Fibroblast of lung (primary cell): ENCODE data around the gene RCCD1. TPM values are rescaled to one million over a fixed set of nuclear protein-coding genes. Genes with fewer than 3 reads are reported as not detected.
A peak's percentile ranks its signal among the peaks of the same experiment; 100 is the strongest.

Experiments
- DNase-seq, 2 donors: peaks; one replicate each; pipeline versions ENCODE4 v3.0.0 to v3.0.0-alpha.2; 2010; ENCODE audit warnings: low read depth in 2 of 2
- H2AFZ ChIP-seq: 2 replicates; pipeline ENCODE4 v1.5.1; 2012; ENCODE audit warnings: low read length, control low read depth, inconsistent platforms
- H3K27ac ChIP-seq: 2 replicates; pipeline ENCODE4 v1.5.1; 2011; ENCODE audit warnings: low read length, control low read depth; ENCODE audit not compliant: insufficient read depth
- H3K27me3 ChIP-seq: 2 replicates; pipeline ENCODE4 v1.5.1; 2011; ENCODE audit warnings: mild to moderate bottlenecking, low read length; ENCODE audit not compliant: control insufficient read depth, insufficient read depth
- H3K36me3 ChIP-seq: 2 replicates; pipeline ENCODE4 v1.5.1; 2011; ENCODE audit warnings: low read length; ENCODE audit not compliant: control insufficient read depth, insufficient read depth
- H3K4me1 ChIP-seq: 2 replicates; pipeline ENCODE4 v1.5.1; 2011; ENCODE audit warnings: low read length; ENCODE audit not compliant: control insufficient read depth, insufficient read depth; ENCODE audit errors: extremely low read depth
- H3K4me2 ChIP-seq: 2 replicates; pipeline ENCODE4 v1.5.1; 2011; ENCODE audit warnings: low read length, control low read depth; ENCODE audit not compliant: insufficient read depth; ENCODE audit errors: extremely low read depth
- H3K4me3 ChIP-seq, 4 experiments: fragments of 200-600 bp in 1 of 4; sonication (generic) in 1 of 4; replicated peaks in 1 of 4; 2 replicates each; pipeline ENCODE4 v1.5.1; 2011 to 2016; ENCODE audit warnings: low read length in 4 of 4, low read depth in 3 of 4, mild to moderate bottlenecking in 3 of 4, control low read depth in 2 of 4, inconsistent platforms in 1 of 4, mixed read lengths in 1 of 4; ENCODE audit not compliant: insufficient read depth in 1 of 4; ENCODE audit errors: control extremely low read depth in 1 of 4
- H3K79me2 ChIP-seq: 2 replicates; pipeline ENCODE4 v1.5.1; 2012; ENCODE audit warnings: mild to moderate bottlenecking, low read length, inconsistent platforms; ENCODE audit not compliant: control insufficient read depth, insufficient read depth
- H3K9ac ChIP-seq: 2 replicates; pipeline ENCODE4 v1.5.1; 2011; ENCODE audit warnings: mild to moderate bottlenecking, low read length, control low read depth; ENCODE audit not compliant: insufficient read depth
- H3K9me3 ChIP-seq: 2 replicates; pipeline ENCODE4 v1.5.1; 2012; ENCODE audit warnings: low read depth, low read length; ENCODE audit not compliant: control insufficient read depth, insufficient read depth
- H4K20me1 ChIP-seq: 2 replicates; pipeline ENCODE4 v1.5.1; 2011; ENCODE audit warnings: low read length; ENCODE audit not compliant: control insufficient read depth, insufficient read depth; ENCODE audit errors: extremely low read depth
- CTCF ChIP-seq, 2 donors: IDR thresholded peaks in 1 of 2; conservative IDR thresholded peaks in 1 of 2; 1 replicate in 1 of 2; 2 replicates in 1 of 2; pipeline ENCODE4 v1.5.1; 2011 to 2012; ENCODE audit warnings: low read length in 2 of 2, control low read depth in 1 of 2, inconsistent platforms in 1 of 2, low read depth in 1 of 2, mild to moderate bottlenecking in 1 of 2
- EZH2 ChIP-seq: IDR thresholded peaks from 2 replicates; pipeline ENCODE4 v1.5.1; 2012; ENCODE audit warnings: low read length, control low read depth, mild to moderate bottlenecking; ENCODE audit errors: missing control alignments
- polyA minus RNA-seq: library from RNA; depleted of rRNA, polyadenylated mRNA; stranded (reverse); fragments of >200 nt; gene quantifications from 2 replicates; pipeline ENCODE4 v1.2.3, GENCODE V29; 2011; ENCODE audit warnings: low replicate concordance
- polyA plus RNA-seq, 2 donors: library from polyadenylated mRNA; depleted of rRNA in 1 of 2; stranded (reverse) in 1 of 2; unstranded in 1 of 2; fragments of >200 nt; gene quantifications; 2 replicates each; pipeline ENCODE4 v1.2.1, GENCODE V29; 2011 to 2012; ENCODE audit warnings: missing spikeins in 1 of 2
- total RNA-seq: library from RNA; depleted of rRNA; stranded (reverse); fragments of >200 nt; gene quantifications from 2 replicates; pipeline ENCODE4 v1.2.1, GENCODE V29; 2014

Gene RCCD1
- total RNA-seq (11.0 and 14.2 TPM in 2 replicates), polyA plus RNA-seq (5.9 and 8.3 TPM in 2 replicates), polyA minus RNA-seq (4.6 and 8.1 TPM in 2 replicates)
- polyA plus RNA-seq (2012) = 7.2 and 14.5 TPM in 2 replicates

GRCh38 chr15:90954712-90955623, at the start of gene RCCD1:
TSS of gene RCCD1 (plus strand) at chr15:90954884. CDS start at chr15:90956735, 1,851 bp downstream.
- peaks cover 21% of the 10 kb centered on the region for H3K36me3 ChIP-seq
- H3K4me2 ChIP-seq = peak within 1 kb of the TSS; percentile 85
- H3K27ac ChIP-seq = peak within 1 kb of the TSS; percentile 98
- H4K20me1 ChIP-seq = no peaks in the 10 kb centered on the region
- peak within 1 kb of the TSS; percentile 67 to 96 (median 72) for H3K4me3 ChIP-seq
- no peaks in the 10 kb centered on the region for H3K27me3 ChIP-seq
- TF ChIP-seq EZH2 (no peak), CTCF (conservative IDR thresholded peaks at IDR 0.05 in 1 of 2, IDR thresholded peaks at IDR 0.05 in 1 of 2; ENCODE audit: low read depth in 1 of 2, low read length in 2 of 2) (no peak)
- DNase-seq = peak; percentile 94
- H2AFZ ChIP-seq = peak within 1 kb of the TSS; percentile 85
- peaks cover 6% of the 10 kb centered on the region for H3K4me1 ChIP-seq
- peak within 1 kb of the TSS; percentile 89 for H3K9ac ChIP-seq
- H3K9me3 ChIP-seq = no peaks in the 10 kb centered on the region
- peaks cover 3% of the 10 kb centered on the region for H3K79me2 ChIP-seq

- TF ChIP-seq CTCF (conservative IDR thresholded peaks at IDR 0.05 in 1 of 2, IDR thresholded peaks at IDR 0.05 in 1 of 2; ENCODE audit: low read depth in 1 of 2, low read length in 2 of 2) = no peak
- TF ChIP-seq EZH2 = no peak
- Histone ChIP-seq H3K4me3 (no peak overlapping the region), H3K9me3 (no peaks in the 10 kb centered on the region), H3K27me3 (no peaks in the 10 kb centered on the region), H2AFZ (no peak overlapping the region), H3K4me1 (no peaks in the 10 kb centered on the region), H3K4me2 (no peak overlapping the region), H3K9ac (no peak overlapping the region), H3K79me2 (no peaks in the 10 kb centered on the region), H3K27ac (no peak overlapping the region), H4K20me1 (no peaks in the 10 kb centered on the region), H3K36me3 (peaks cover 14% of the 10 kb centered on the region)
- no peak for DNase-seq
These were observed 49.1 kb upstream of the RCCD1 start for GRCh38 chr15:90905306-90906180.
